Testis (tissue), 2 donors: Measurements from ENCODE around the gene PLCB1.

Source experiments
- CTCF ChIP-seq, 3 experiments: fragments of 450-650 bp in 2 of 3; fragments of 200-600 bp in 1 of 3; sonication (generic) in 1 of 3; IDR thresholded peaks; one replicate each; pipeline ENCODE4 v1.5.1; 2016 to 2019; ENCODE audit warnings: antibody characterized with exemption in 3 of 3, mild to moderate bottlenecking in 2 of 3, moderate library complexity in 1 of 3
- POLR2A ChIP-seq: fragments of 450-650 bp; IDR thresholded peaks from one replicate; pipeline ENCODE4 v1.6.1; 2017; ENCODE audit warnings: antibody characterized with exemption, mild to moderate bottlenecking, moderate library complexity

GRCh38 chr20:8549192-8549591 lies 417.1 kb downstream of the PLCB1 start:
- TF ChIP-seq POLR2A (no peak), CTCF (IDR thresholded peaks at IDR 0.05) (no peak)
